ENCODE measurements around the gene NRXN3. TPM values are rescaled to one million over a fixed set of nuclear protein-coding genes. Genes with fewer than 3 reads are reported as not detected.

NRXN3 gene
- total and polyA plus RNA-seq, 2 experiments from 2014 or later: 0.69 to 1.5 TPM

DNA sequence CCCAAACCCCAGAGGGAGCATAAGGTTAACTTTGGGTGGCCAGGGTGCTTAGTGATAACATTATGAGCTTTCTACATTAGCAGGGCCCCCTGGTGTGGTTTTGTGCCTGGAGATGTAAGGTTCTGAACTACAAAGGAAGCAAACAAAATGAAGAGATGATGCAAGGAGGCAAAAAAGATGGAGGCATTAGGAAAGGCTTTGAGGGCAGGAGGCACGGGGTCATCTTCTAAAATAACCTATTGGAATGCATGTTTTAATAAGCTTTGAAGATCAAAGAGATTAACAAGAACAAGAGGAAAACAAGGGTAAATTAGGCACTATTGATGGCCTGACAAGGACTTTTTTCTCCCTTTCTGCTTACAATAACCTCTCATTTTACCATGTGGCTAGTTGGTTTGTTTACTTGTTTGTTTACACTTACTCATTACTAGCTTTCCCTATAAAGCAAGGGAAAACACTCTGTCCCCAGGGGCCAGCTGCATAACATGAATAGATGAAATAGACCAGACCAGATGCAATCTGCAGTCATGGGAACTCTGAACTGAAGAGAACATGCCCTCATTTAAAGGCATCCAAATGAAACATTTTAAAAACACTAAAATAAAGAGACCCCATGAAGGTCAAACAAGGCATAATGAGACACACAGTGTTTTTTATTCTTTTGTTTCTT lies 1650.8 kb downstream of the NRXN3 start:
- Histone ChIP-seq H3K27me3 (no peaks in the 10 kb centered on the region), H3K4me3 (no peak overlapping the region), H3K36me3 (no peaks in the 10 kb centered on the region), H3K4me1 (ENCODE audit: low read depth) (peaks cover 5% of the 10 kb centered on the region), H3K27ac (no peak overlapping the region), H3K9me3 (ENCODE audit: low read depth) (no peaks in the 10 kb centered on the region)
- DNase-seq (ENCODE audit: low read depth in 1 of 2, low spot score in 1 of 2): no peak
- TF ChIP-seq, protein P1, sequence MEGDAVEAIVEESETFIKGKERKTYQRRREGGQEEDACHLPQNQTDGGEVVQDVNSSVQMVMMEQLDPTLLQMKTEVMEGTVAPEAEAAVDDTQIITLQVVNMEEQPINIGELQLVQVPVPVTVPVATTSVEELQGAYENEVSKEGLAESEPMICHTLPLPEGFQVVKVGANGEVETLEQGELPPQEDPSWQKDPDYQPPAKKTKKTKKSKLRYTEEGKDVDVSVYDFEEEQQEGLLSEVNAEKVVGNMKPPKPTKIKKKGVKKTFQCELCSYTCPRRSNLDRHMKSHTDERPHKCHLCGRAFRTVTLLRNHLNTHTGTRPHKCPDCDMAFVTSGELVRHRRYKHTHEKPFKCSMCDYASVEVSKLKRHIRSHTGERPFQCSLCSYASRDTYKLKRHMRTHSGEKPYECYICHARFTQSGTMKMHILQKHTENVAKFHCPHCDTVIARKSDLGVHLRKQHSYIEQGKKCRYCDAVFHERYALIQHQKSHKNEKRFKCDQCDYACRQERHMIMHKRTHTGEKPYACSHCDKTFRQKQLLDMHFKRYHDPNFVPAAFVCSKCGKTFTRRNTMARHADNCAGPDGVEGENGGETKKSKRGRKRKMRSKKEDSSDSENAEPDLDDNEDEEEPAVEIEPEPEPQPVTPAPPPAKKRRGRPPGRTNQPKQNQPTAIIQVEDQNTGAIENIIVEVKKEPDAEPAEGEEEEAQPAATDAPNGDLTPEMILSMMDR (IDR thresholded peaks at IDR 0.05; ENCODE audit: low read depth, low read length): no peak

DNA sequence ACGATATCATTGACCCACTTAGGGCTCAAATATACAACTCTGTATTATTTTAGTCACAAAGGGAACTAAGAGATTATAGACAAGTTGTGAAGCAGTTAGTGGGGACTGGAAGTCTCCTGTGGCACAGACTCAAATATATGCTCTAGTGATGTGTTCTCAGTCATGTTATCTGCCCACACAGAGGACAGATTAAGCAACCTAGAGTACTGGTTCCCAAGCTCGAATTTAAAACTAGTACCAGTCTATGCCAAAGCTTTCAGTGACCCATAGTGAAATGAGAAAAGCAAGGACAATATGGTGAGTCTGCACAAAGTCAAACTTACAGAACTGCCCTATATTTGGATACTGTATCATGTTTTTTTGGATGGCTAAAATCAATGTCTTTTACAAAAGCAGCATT lies 1651.9 kb downstream of the NRXN3 start:
- TF ChIP-seq, protein P1 (IDR thresholded peaks at IDR 0.05; ENCODE audit: low read depth, low read length): no peak
- no peaks in the 10 kb centered on the region for H3K9me3 ChIP-seq (ENCODE audit: low read depth)
- no peaks in the 10 kb centered on the region for H3K36me3 ChIP-seq
- H3K27ac ChIP-seq: no peak overlapping the region
- no peaks in the 10 kb centered on the region for H3K27me3 ChIP-seq
- no peak overlapping the region for H3K4me3 ChIP-seq
- peaks cover 5% of the 10 kb centered on the region for H3K4me1 ChIP-seq (ENCODE audit: low read depth)
- DNase-seq (ENCODE audit: low read depth in 1 of 2, low spot score in 1 of 2): no peak

DNA sequence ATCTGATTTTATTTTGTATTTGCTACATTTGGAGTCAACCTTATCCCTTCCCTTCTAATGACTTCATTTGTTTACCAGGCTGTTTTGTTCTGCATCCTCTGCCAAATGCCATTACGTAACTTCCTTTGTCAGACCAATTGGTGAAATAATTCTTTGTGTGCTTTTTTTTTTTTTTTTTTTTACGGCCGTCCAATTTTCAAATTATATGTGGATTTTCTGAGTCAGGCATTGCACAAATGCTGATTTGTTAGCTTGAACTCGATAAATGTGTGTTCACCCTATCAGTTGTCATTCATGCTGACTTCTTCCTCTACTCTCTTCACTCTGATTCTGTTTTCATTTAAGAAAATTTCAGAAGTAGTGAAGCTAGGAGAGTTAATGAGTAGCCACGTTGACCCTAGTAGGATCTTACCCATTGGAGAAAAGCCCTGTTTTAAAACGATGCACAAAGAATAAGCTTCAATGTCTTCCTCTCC lies 1654.9 kb downstream of the NRXN3 start:
- TF ChIP-seq, protein P1 (IDR thresholded peaks at IDR 0.05; ENCODE audit: low read depth, low read length): no peak
- no peaks in the 10 kb centered on the region for H3K9me3 ChIP-seq (ENCODE audit: low read depth)
- no peaks in the 10 kb centered on the region for H3K36me3 ChIP-seq
- H3K4me3 ChIP-seq: no peak overlapping the region
- peaks cover 5% of the 10 kb centered on the region for H3K4me1 ChIP-seq (ENCODE audit: low read depth)
- no peak overlapping the region for H3K27ac ChIP-seq
- peak in 1 of 2 donors; percentile 77 for DNase-seq (ENCODE audit: low read depth in 1 of 2, low spot score in 1 of 2)
- H3K27me3 ChIP-seq: no peaks in the 10 kb centered on the region

DNA sequence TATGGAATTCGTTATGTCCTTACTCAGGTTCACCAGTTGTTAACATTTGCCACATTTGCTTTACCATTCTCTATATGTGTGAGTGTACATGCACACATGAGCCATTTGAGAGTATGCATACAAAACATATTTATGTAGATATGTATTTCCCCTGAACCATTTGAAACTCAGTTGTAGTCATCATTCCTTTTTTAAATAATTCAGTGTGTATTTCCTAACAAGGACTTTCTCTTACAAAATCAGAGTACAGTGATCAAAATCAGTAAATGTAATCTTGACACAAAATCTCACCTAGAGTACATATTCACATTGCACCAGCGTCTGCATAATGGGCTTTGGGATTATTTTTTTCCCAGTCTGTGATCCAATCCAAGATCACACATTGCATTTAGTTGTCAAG lies 1656.2 kb downstream of the NRXN3 start:
- TF ChIP-seq, protein P1 (IDR thresholded peaks at IDR 0.05; ENCODE audit: low read depth, low read length): no peak
- no peak overlapping the region for H3K4me3 ChIP-seq
- H3K36me3 ChIP-seq: no peaks in the 10 kb centered on the region
- no peaks in the 10 kb centered on the region for H3K27me3 ChIP-seq
- no peak overlapping the region for H3K27ac ChIP-seq
- no peaks in the 10 kb centered on the region for H3K9me3 ChIP-seq (ENCODE audit: low read depth)
- no peak for DNase-seq (ENCODE audit: low read depth in 1 of 2, low spot score in 1 of 2)
- peaks cover 5% of the 10 kb centered on the region for H3K4me1 ChIP-seq (ENCODE audit: low read depth)

DNA sequence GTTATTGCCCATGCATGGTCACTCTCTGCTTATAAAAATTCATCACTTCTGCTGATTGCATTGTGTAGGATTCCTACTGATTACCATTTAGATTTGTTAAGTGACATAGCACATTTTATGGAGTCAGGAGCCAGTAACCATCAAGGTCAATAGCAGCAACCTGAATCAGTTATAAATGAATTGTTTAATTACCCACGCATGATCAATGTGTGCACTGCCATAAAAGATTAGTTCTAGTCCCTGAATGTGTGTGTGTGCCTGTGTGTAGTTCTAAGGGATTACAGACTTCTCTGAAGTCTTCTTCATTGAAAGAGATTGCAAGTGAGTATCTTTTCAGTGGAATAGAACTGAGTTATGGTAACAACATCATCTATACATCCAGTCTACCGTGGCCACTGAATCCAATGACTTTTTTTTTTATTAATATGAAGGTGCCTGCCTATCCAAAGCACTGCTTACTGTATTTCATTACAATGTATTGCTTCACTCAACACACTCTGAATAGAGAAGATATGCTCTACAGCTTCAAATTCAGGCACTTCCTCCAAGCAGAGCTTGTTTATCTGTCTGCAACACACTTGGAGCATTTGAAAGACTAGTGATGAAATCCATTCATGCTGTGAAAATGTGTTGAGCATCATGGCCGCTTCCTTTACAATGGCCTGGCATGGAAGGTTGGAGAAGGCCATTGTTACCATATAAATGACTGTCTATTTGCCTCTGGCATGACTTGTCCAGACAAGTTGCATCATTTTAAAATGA lies 1659.4 kb downstream of the NRXN3 start:
- TF ChIP-seq, protein P1 (IDR thresholded peaks at IDR 0.05; ENCODE audit: low read depth, low read length): no peak
- Histone ChIP-seq H3K9me3 (ENCODE audit: low read depth) (no peaks in the 10 kb centered on the region), H3K36me3 (no peaks in the 10 kb centered on the region), H3K4me1 (ENCODE audit: low read depth) (peaks cover 12% of the 10 kb centered on the region), H3K27ac (no peak overlapping the region), H3K4me3 (no peak overlapping the region), H3K27me3 (no peaks in the 10 kb centered on the region)
- peak in 1 of 2 donors; percentile 17 for DNase-seq (ENCODE audit: low read depth in 1 of 2, low spot score in 1 of 2)

Data from cardiac muscle cell (in vitro differentiated cells and primary cell).